GM18951 (cell line): ENCODE results near the gene DUSP16.

Experiments
- POLR2A ChIP-seq: IDR thresholded peaks from 4 replicates; pipeline ENCODE4 v1.6.1; 2011; ENCODE audit warnings: mild to moderate bottlenecking; ENCODE audit not compliant: insufficient read length, insufficient read depth; ENCODE audit errors: extremely low read depth
- in situ Hi-C: fragments of 300-500 bp; cut with MboI; formaldehyde crosslinking; loops from one replicate; pipeline ENCODE4 v1.12.0; 2022; ENCODE audit warnings: low sequenced_read_pairs, mixed read lengths, inconsistent platforms; ENCODE audit not compliant: unreplicated experiment

The DUSP16 gene

GRCh38 chr12:12543959-12544358, 18.7 kb downstream of the DUSP16 start:
- no peak for TF ChIP-seq POLR2A
- in situ Hi-C loops = no loop called here

DNA sequence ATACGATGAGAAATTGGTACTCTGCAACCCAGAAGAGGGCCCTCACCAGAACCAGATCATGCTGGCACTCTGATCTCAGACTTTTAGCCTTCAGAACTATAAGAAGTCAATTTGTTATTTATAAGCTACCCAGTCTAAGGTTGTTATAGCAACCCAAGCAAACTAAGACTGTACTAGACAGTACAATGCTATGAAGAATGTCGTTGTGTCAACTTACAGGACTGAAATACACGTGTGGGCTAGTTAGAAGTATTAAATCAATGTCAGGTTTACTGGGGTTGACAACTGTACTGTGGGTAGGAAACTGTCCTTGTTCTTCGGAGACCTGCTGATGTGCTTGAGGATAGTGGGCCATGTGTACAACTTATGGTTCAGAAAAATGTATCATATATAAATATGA, 19.7 kb downstream of the DUSP16 start:
- in situ Hi-C loops = no loop called here
- no peak for TF ChIP-seq POLR2A

DNA sequence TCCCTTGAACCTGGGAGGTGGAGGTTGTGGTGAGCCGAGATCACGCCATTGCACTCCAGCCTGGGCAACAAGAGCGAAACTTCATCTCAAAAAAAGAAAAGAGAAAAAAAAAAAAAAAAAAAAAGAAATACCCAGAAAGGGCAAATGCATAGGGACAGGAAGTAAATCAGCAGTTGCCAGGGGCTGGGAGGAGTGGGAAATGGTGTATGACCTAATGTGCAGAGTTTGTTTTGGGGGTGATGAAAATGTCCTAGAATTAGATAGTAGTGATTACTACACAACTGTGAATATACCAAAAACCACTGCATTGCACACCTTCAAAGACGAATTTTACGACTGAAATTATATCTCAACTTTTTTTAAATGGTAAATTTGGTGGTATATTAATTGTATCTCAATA, 20.4 kb downstream of the DUSP16 start:
- in situ Hi-C loops = no loop called here
- TF ChIP-seq POLR2A = no peak

DNA sequence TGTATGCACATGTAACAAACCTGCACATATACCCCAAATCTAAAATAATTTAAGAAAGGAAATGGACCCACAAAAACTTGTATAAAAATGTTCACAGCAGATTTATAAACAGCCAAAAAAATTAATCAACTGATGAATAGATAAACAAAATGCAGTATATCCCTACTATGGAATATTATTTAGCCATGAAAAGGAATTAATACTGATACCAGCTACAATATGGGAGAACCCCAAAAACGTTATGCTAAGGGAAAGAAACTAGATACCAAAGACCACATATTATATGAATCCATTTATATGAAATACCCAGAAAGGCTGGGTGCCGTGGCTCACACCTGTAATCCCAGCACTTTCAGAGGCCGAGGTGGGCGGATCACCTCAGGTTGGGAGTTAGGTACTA, 20.9 kb downstream of the DUSP16 start:
- TF ChIP-seq POLR2A = no peak

DNA sequence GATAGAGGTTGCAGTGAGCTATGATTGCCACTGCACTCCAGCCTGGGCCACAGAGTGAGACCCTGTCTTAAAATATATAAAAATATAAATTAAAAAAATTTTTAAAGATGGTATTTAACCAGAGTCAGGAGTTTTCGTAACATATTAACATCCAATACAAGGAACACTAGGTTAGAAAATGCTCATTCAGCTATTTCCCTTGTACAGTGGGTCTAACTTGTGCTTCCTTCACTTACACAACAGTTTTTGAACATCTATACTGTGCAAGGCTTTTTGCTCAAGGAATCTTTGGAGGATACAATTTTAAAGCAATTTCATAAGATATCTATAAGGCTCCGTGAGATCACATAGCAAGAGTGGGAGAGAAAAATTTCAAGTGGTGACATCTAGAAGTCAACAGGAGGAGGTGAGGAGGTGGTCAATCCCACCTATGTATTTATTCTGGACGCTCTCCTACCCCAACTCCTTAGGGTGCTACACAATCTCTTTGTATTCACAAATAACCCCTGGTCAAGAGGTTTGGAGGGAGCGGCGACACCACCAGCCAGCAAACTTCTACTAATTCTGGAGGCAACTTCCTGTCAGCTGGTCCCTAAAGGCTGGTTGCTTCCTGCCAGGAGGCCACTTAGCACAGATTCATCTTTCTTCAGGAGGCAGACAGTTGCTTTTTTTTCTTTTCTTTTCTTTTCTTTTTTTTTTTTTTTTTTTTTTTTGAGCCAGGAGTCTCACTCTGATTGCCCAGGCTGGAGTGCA, 22.2 kb downstream of the DUSP16 start:
- in situ Hi-C loops = no loop called here
- no peak for TF ChIP-seq POLR2A

More for the DNA sequence above, 20.9 kb downstream of the DUSP16 start:
- in situ Hi-C loops = no loop called here

DNA sequence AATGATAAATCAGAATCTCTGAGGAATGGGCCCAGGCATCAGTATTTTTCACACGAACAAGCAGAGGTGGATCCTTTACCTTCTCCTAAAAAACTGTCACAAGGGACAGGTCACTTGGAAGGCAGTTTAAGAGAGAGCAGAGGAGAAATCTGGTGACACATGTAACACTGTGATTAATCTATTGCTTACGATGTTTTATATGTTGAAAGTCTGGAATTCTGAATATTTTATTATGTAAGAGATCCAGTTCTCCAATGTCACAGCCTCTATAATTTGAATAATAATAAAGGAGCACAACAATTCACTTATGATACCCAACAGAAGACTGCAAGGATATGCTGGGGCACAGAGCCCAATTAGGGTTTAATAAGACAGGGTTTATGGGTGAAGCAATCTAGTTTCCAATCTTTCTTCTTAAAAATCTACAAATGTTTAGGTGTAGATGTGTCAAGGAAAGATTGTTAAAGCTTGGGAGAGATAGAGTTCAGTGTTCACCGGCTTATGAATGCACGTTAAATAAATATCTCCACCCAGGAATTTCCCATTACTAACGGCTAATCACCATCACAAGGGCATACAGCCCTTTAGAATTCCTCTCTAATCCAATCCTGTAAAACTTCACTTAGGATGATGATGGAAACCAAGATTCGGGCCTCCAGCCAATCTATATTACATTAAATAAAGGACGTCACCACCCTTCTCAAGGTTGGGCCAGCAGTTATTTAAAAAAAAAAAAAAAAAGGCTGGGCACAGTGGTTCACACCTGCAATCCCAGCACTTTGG, 23.4 kb downstream of the DUSP16 start:
- TF ChIP-seq POLR2A = no peak
- in situ Hi-C loops = no loop called here

DNA sequence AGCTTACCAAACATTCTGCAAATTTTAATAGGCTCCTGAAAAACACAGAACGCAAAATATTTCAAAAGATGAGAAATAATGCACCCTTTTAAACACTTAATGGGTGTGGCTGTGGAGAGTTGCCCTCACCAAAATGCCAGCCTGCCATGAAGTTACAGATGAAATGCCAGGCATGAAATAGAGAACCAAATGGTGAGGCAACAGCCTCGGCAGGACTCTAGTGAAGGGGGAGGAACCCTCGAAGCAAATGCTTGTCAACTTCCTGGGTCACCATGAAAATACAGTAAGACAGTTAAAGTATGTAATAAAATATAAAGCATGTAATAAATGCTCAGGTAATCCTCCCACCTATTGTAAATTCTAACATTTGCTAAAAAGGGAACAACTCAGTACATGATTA, 24.1 kb downstream of the DUSP16 start:
- TF ChIP-seq POLR2A = no peak
- in situ Hi-C loops = no loop called here

GRCh38 chr12:12537421-12537820, 25.2 kb downstream of the DUSP16 start:
- in situ Hi-C loops = no loop called here

DNA sequence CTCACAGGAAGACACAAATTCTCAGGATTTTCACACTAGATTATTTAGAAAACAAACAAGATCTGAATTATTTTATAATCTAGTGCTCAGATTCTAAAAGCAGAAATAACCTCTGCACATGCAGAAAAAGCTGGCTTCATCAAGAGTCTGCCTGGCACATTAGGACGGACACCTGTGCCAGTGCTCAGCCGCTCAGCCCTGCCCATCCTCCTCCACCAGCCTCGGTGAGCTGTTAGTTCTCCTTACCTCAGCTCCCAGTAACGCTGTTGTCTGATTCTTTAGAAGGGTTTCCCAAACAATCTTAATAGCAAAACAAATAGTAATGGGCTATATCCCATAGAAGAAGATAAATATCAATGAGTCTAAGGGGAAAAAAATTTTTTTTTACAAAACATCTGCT, 27.7 kb downstream of the DUSP16 start:
- in situ Hi-C loops = no loop called here
- no peak for TF ChIP-seq POLR2A

More at GRCh38 chr12:12537421-12537820, 25.2 kb downstream of the DUSP16 start:
- TF ChIP-seq POLR2A = no peak

GRCh38 chr12:12534166-12534866, 28.3 kb downstream of the DUSP16 start:
- in situ Hi-C loops = no loop called here
- TF ChIP-seq POLR2A = no peak

- no peak for TF ChIP-seq POLR2A
- in situ Hi-C loops = no loop called here
Observed at GRCh38 chr12:12533238-12533829, 29.3 kb downstream of the DUSP16 start.

DNA sequence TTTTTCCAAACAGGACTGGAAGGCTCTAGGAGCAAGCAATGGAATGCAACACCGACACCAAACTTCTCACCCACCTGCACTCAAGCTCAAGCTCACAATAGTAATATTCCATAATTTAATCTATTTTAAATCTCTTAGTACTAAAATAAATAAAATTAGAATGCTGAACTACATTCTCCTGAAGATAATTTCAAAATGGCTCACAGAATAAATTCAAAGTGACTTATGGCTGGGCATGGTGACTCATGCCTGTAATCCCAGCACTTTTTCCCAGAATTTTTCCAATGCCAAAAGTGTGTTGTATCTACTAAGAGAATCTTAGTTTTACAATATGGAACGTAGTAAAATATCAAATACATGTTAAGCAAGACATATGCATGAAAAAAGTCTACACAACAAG, 31.5 kb downstream of the DUSP16 start:
- in situ Hi-C loops = no loop called here
- TF ChIP-seq POLR2A = no peak

GRCh38 chr12:12529783-12530421, 32.8 kb downstream of the DUSP16 start:
- in situ Hi-C loops = no loop called here
- no peak for TF ChIP-seq POLR2A
